PC-9 (cell line): ENCODE measurements around the gene MORN5.

Source experiments
- CTCF ChIP-seq: fragments of 200-600 bp; sonication (generic); conservative IDR thresholded peaks from 2 replicates; pipeline ENCODE4 v1.6.1; 2017; ENCODE audit warnings: mixed run types, antibody characterized with exemption, mild to moderate bottlenecking, moderate library complexity
- EZH2 ChIP-seq: fragments of 200-600 bp; sonication (generic); IDR thresholded peaks from 2 replicates; pipeline ENCODE4 v1.8.0; 2017; ENCODE audit warnings: antibody characterized with exemption, low read depth

GRCh38 chr9:122212473-122213004 lies 52.8 kb downstream of the MORN5 start:
- no peak for TF ChIP-seq CTCF
- TF ChIP-seq EZH2 = no peak
